ENCODE data around the gene UNK. TPM values are rescaled to one million over a fixed set of nuclear protein-coding genes. Genes with fewer than 3 reads are reported as not detected.
A peak's percentile ranks its signal among the peaks of the same experiment; 100 is the strongest.

UNK gene
- total RNA-seq, 2 experiments from 2014 or later = 24.5 to 33.7 TPM

DNA sequence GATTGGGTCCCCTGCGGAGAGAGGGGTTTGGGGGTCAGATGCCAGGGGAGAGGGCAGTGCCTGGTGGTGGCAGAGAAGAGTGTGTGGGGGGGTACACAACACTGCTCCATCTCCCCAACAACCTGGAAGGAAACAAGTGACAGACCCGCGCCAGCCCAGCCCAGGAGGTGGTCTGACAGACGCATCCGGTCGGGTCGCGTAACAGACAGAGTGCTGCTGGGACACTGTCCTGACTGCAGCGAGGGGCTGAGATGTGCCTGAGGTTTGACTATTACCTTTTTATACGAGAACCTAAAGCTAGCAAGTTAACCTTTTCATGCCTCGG lies 43.4 kb downstream of the UNK start:
- ChIA-PET CTCF (interaction anchor here (0.6 to 4.1 kb wide), 18 partner anchors 8 to 504 kb away, joined by 3 to 22 read pairs (median 6); partner anchors contain the start of genes GALK1, UNC13D and UNK), POLR2A (no interaction called here)
- Mint-ChIP-seq H3K9me3 (ENCODE audit: low read depth) (no peaks in the 10 kb centered on the region), H3K4me1 (peaks cover 18% of the 10 kb centered on the region), H3K4me3 (peak overlapping the region; percentile 53), H3K27me3 (no peaks in the 10 kb centered on the region), H3K27ac (peak overlapping the region; percentile 87), H3K36me3 (ENCODE audit: low read depth) (peaks cover 19% of the 10 kb centered on the region)
- intact Hi-C loops (cut with DNase I, micrococcal nuclease) = loop anchor here in 1 of 2 experiments (5.0 kb wide), 1 partner anchor 41 kb away; no protein-coding TSS in a partner anchor
- peak; percentile 4 for ATAC-seq
- no peak for DNase-seq

DNA sequence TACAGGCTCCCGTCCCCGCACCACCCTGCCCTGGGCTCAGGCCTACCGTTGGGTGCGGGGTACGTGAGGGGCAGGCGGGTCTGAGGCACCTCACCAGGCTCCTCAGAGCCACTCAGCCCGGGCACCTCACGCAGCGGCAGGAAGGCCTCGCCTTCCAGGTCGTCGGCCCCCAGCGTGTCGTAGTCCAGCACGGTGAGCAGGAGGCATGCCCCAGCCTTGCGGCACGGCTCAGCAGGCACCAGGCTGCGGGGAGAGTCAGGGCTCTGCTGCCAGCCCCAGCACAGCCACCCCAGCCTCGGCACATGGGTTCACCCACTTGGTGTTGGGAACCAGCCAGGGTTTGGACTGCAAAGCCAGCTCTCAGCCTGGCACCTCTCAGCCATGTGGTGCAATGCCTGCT lies 44.1 kb downstream of the UNK start:
- H3K27me3 Mint-ChIP-seq = no peaks in the 10 kb centered on the region
- peaks cover 25% of the 10 kb centered on the region for H3K4me1 Mint-ChIP-seq
- intact Hi-C loops (cut with DNase I, micrococcal nuclease) = loop anchor here in 1 of 2 experiments (5.0 kb wide), 1 partner anchor 41 kb away; no protein-coding TSS in a partner anchor
- ATAC-seq = no peak
- ChIA-PET POLR2A (no interaction called here), CTCF (interaction anchor here (0.7 to 4.1 kb wide), 12 partner anchors 8 to 81 kb away, joined by 3 to 22 read pairs (median 6); partner anchors contain the start of genes GALK1, UNC13D and UNK)
- no peaks in the 10 kb centered on the region for H3K9me3 Mint-ChIP-seq (ENCODE audit: low read depth)
- peaks cover 26% of the 10 kb centered on the region for H3K36me3 Mint-ChIP-seq (ENCODE audit: low read depth)
- DNase-seq = no peak
- H3K4me3 Mint-ChIP-seq = no peak overlapping the region
- no peak overlapping the region for H3K27ac Mint-ChIP-seq

DNA sequence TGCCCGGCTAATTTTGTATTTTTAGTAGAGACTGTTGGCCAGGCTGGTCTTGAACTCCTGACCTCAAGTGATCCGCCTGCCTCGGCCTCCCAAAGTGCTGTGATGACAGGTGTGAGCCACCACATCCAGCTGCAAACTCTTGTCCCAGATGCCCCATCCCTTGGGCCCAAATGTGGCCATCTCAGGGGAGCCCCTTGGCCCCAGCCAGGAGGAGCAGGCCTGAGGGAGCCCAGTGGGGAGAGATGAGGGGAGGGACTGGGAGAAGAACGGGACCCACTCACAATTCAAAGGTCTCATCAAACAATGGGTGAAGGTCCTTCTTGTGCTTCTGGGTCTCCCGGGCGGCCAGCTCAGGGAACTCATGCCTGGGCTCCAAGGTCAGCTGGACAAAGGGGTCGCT lies 45.1 kb downstream of the UNK start:
- ATAC-seq = no peak
- POLR2A ChIA-PET = interaction anchor here (0.8 to 1.4 kb wide), 4 partner anchors 44 to 67 kb away, joined by 3 to 5 read pairs (median 4); a partner anchor contains a TSS
- peaks cover 32% of the 10 kb centered on the region for H3K4me1 Mint-ChIP-seq
- H3K9me3 Mint-ChIP-seq (ENCODE audit: low read depth) = no peaks in the 10 kb centered on the region
- DNase-seq = no peak
- no peaks in the 10 kb centered on the region for H3K27me3 Mint-ChIP-seq
- no peak overlapping the region for H3K27ac Mint-ChIP-seq
- H3K36me3 Mint-ChIP-seq (ENCODE audit: low read depth) = peaks cover 34% of the 10 kb centered on the region
- CTCF ChIA-PET = interaction anchor here (0.6 to 1.9 kb wide), 22 partner anchors 8 to 805 kb away, joined by 3 to 9 read pairs (median 4); partner anchors contain the start of genes FBF1, TRIM65, UNC13D and WBP2
- intact Hi-C loops (cut with DNase I, micrococcal nuclease) = loop anchor here in 1 of 2 experiments (5.0 kb wide), 1 partner anchor 42 kb away; no protein-coding TSS in a partner anchor
- no peak overlapping the region for H3K4me3 Mint-ChIP-seq

DNA sequence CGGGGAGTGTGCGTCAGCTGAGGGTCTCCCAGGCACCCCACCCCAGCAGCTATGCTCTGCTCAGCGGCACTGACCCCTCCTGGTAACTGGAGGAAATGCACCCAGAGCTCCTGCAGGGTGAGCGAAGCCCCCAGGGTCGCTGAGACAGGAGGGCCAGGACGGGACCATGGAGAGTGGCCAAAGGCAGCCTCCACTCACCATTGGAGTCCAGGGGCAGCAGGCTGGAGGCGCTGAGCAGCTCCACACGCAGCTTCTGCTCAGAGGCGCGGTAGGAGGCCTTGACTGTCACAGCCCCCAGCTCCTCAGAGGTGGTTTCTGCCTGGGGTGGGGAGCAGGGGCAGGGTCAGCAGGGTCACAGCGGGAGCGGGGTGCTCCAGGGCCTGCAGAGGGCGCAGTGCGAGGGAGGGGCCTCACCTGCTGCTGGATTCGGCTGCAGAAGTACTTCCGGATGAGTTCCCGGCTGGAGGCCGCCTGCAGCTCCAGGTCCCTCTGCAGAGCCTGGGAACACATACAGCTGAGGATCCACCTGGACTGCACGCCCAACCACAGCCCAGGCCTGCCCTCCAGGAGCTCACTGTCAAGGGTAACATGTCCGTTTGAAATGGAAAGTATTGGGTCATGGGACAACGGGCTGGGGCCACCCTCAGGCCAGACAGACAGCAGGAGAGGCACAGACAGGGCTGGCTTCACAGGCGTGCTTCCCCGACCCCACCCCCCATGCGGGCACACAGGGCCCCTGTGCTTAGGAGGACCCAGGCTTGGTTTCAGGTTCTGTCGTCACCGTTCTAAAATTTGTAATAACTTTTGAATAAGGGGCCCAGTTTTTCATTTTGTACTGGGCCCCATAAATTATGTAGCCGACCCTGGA lies 45.8 kb downstream of the UNK start:
- Mint-ChIP-seq H3K9me3 (ENCODE audit: low read depth) (no peaks in the 10 kb centered on the region), H3K27me3 (no peaks in the 10 kb centered on the region), H3K36me3 (ENCODE audit: low read depth) (peaks cover 34% of the 10 kb centered on the region), H3K4me1 (peaks cover 36% of the 10 kb centered on the region), H3K27ac (no peak overlapping the region), H3K4me3 (no peak overlapping the region)
- POLR2A ChIA-PET = interaction anchor here (0.6 to 1.4 kb wide), 5 partner anchors 45 to 112 kb away, joined by 3 to 5 read pairs (median 3); a partner anchor contains a TSS
- CTCF ChIA-PET = interaction anchor here (0.6 to 1.9 kb wide), 22 partner anchors 8 to 805 kb away, joined by 3 to 9 read pairs (median 4); partner anchors contain the start of genes FBF1, TRIM65 and WBP2
- DNase-seq (peak; percentile 59), ATAC-seq (no peak)
- intact Hi-C loops (cut with DNase I, micrococcal nuclease) = no loop called here

DNA sequence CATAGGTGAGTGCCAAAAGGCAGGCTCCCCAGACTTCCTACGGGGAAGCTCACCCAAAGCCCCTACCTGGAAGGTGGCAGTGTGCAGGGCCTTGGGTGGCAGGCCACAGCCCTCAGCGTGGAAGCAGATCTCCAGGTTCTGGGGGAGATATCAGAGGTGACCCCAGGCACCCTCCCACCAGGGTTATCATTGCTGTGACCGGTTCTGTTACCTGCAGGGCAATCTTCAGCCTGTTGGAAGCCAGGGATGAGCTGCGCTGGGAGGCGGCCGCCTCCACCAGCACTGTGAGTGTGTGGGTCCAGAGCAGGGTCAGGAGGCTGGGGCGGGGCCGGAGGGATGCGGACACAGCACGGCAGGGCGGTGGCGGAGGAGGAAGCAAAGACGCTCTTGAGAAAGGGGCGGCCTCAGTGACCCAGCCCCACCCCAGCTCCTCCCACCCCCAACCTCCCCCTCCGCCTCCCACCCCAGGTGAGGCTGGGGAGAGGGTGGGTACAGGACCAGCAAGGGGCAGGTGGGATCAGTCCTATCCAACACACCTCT lies 46.5 kb downstream of the UNK start:
- ATAC-seq = no peak
- H3K27me3 Mint-ChIP-seq = no peaks in the 10 kb centered on the region
- intact Hi-C loops (cut with DNase I, micrococcal nuclease) = no loop called here
- H3K27ac Mint-ChIP-seq = no peak overlapping the region
- ChIA-PET CTCF (interaction anchor here (0.5 to 1.9 kb wide), 7 partner anchors 9 to 78 kb away, joined by 3 to 9 read pairs (median 4); no protein-coding TSS in a partner anchor), POLR2A (interaction anchor here (1.4 kb wide), 1 partner anchor 68 kb away, joined by 3 read pairs; no protein-coding TSS in a partner anchor)
- DNase-seq = no peak
- H3K36me3 Mint-ChIP-seq (ENCODE audit: low read depth) = peaks cover 34% of the 10 kb centered on the region
- H3K4me1 Mint-ChIP-seq = peaks cover 36% of the 10 kb centered on the region
- no peaks in the 10 kb centered on the region for H3K9me3 Mint-ChIP-seq (ENCODE audit: low read depth)
- no peak overlapping the region for H3K4me3 Mint-ChIP-seq

DNA sequence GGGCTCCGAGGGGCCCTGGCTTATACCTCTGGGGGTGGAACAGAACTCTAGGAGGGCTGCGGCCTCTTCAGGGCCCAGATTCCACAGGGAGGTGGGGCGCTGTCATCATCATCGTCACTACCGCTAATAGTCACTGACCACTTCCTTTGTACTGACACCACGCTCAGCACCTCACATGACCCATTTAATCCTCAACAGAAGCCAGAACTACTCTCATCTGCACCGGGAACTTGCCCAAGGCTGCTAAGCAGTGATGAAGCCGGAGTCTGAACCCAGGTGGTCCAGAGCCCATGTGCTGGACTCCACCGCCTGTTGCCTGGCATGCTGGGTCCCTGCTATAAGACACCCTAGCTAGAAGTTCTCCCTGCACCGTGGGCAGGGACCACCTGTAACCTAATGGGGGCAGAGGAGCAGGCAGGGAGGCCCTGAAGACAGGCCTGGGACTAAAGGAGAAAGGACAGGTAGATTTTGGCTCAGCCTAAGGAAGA lies 47.6 kb downstream of the UNK start:
- Mint-ChIP-seq H3K36me3 (ENCODE audit: low read depth) (peaks cover 34% of the 10 kb centered on the region), H3K4me1 (peaks cover 36% of the 10 kb centered on the region)
- peak; percentile 63 for ATAC-seq

DNA sequence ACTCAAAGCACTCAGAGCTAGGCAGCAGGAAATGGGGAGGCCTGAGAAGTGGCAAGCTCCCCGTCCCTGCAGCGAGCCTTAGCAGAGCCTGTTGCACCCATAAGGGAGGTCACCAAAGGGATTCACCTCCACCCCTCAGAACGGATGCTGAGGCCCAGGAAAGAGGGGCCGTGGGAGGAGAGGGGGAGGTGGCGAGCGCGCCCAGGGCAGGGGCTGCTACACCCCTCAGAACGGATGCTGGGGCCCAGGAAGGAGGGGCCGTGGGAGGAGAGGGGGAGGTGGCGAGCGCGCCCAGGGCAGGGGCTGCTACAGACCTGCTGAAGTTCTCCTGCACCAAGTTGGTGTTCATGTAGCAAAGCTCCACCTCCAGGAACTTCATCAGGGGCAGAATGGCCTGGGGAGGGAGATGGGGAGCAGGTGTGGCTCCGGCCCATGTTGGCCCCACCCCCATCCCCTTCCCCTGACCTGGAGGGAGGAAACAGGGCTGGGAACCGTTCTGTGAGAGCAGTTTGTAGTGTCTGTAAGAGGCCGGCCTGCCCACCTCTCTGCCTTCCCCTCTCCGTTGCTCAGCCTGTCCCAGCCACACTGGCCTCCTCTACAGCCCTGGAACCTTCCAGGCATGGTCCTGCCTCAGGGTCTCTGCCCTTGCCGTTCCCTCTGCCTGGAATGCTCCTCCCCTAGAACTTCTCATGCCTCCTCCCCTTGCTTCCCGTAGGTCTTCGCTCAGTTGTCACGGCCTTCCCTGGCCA lies 48.2 kb downstream of the UNK start:
- Mint-ChIP-seq H3K4me1 (peaks cover 33% of the 10 kb centered on the region), H3K27ac (peak overlapping the region; percentile 84), H3K36me3 (ENCODE audit: low read depth) (peaks cover 36% of the 10 kb centered on the region), H3K9me3 (ENCODE audit: low read depth) (no peaks in the 10 kb centered on the region), H3K27me3 (no peaks in the 10 kb centered on the region), H3K4me3 (peak overlapping the region; percentile 61)
- ATAC-seq (peak; percentile 54), DNase-seq (peak; percentile 54)
- intact Hi-C loops (cut with DNase I, micrococcal nuclease) = no loop called here
- ChIA-PET CTCF (interaction anchor here (0.6 to 2.6 kb wide), 8 partner anchors 11 to 85 kb away, joined by 3 to 16 read pairs (median 4); partner anchors contain the start of gene WBP2), POLR2A (interaction anchor here (0.7 to 1.2 kb wide), 3 partner anchors 47 to 58 kb away, joined by 3 to 5 read pairs (median 3); no protein-coding TSS in a partner anchor)

More for the DNA sequence above, 47.6 kb downstream of the UNK start:
- ChIA-PET CTCF (interaction anchor here (0.6 to 1.7 kb wide), 6 partner anchors 11 to 127 kb away, joined by 3 to 7 read pairs (median 4); no protein-coding TSS in a partner anchor), POLR2A (interaction anchor here (0.7 to 1.2 kb wide), 3 partner anchors 46 to 57 kb away, joined by 3 to 5 read pairs (median 3); no protein-coding TSS in a partner anchor)
- DNase-seq = peak; percentile 72
- Mint-ChIP-seq H3K4me3 (peak overlapping the region; percentile 61), H3K27me3 (no peaks in the 10 kb centered on the region), H3K9me3 (ENCODE audit: low read depth) (no peaks in the 10 kb centered on the region), H3K27ac (peak overlapping the region; percentile 84)
- intact Hi-C loops (cut with DNase I, micrococcal nuclease) = no loop called here

DNA sequence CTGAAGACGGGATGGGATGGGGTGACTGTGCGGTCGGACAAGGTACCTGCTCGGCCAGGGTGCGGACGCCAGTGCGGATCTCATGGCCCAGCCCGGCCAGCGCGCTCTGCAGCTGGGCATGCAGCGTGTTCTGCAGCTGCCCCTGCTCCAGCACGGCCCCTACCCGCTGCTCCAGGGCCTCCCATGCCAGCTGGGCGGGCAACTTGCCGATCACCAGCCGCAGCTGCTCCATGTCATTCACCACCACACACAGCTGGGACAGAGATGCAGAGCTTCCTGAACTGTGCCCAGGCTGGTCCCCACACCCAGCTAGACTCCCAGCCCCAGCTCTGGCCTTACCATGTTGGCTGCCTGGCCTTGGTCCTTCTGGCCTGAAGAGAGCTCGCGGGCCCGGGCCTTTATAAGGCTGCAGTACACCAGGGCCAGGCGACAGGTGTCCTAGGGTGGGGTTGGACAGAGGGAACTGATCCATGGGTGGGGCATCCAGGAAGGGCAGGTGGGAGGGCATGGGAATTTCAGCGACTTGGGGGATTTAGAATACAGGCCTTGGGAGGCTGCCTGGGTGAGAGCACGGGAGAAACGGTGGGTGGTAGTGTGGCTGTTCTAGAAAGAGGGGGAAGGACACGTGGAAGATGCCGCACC lies 49.8 kb downstream of the UNK start:
- Mint-ChIP-seq H3K27me3 (no peaks in the 10 kb centered on the region), H3K9me3 (ENCODE audit: low read depth) (no peaks in the 10 kb centered on the region), H3K27ac (no peak overlapping the region), H3K36me3 (ENCODE audit: low read depth) (peaks cover 40% of the 10 kb centered on the region), H3K4me1 (peaks cover 28% of the 10 kb centered on the region), H3K4me3 (no peak overlapping the region)
- DNase-seq (no peak), ATAC-seq (no peak)
- intact Hi-C loops (cut with DNase I, micrococcal nuclease) = no loop called here
- POLR2A ChIA-PET = no interaction called here
- CTCF ChIA-PET = interaction anchor here (0.7 to 2.6 kb wide), 6 partner anchors 11 to 29 kb away, joined by 3 to 16 read pairs (median 4); partner anchors contain the start of gene WBP2

DNA sequence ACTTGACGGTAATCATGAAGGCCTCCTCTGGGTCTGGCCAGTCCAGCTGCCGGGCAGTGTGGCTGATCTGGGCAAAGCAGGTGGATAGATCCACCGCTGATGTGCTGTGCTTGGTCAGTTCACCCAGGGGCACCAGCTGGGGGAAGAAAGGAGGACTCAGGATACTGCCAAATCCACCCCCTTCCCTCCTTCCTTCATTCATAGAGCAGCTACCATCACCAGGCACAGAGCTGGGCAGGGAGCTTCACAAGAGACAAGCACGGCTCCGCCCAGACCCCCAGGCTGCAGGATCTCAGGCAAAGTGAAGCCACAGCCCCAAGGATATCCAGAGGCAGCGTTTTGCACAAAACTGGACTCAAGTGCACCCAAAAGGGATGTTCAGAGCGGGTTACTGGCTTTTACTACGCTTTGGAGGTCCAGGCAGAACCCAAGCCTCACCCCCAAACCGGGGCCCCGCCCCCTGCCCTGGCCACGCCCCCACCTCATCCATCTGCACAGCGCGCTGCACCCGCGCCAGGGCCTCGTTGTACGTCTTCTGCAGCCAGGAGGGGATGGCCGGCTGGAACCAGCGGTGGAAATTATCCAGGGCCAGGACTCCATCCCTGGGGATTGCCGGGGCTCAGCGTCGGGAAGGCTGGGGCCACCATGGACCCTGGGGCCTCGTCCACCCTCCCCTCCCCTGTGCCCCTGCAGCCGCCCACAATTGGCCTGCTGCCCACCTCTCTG lies 50.5 kb downstream of the UNK start:
- CTCF ChIA-PET = interaction anchor here (2.1 to 2.6 kb wide), 2 partner anchors 8 to 11 kb away, joined by 8 to 16 read pairs; no protein-coding TSS in a partner anchor
- POLR2A ChIA-PET = no interaction called here
- no peak overlapping the region for H3K27ac Mint-ChIP-seq
- H3K27me3 Mint-ChIP-seq = no peaks in the 10 kb centered on the region
- H3K36me3 Mint-ChIP-seq (ENCODE audit: low read depth) = peaks cover 39% of the 10 kb centered on the region
- peaks cover 28% of the 10 kb centered on the region for H3K4me1 Mint-ChIP-seq
- no peak for ATAC-seq
- no peaks in the 10 kb centered on the region for H3K9me3 Mint-ChIP-seq (ENCODE audit: low read depth)
- no peak for DNase-seq
- intact Hi-C loops (cut with DNase I, micrococcal nuclease) = no loop called here
- H3K4me3 Mint-ChIP-seq = no peak overlapping the region

DNA sequence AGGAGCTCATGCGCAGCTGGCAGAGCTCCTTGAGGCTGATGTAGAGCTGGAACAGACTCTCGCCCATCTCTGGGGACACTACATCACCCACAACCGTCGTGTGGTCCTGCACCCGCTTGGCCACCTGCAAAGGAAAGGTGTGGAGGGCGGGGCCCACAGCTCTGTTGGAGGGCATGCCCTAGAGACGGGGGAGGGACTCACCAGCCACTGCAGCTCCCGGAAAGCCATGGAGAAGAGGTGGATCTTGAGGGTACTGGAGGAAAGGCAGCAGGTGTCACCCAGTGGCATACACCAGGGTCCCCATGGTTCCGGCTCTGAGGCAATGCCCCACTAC lies 51.0 kb downstream of the UNK start:
- peaks cover 28% of the 10 kb centered on the region for H3K4me1 Mint-ChIP-seq
- ChIA-PET POLR2A (no interaction called here), CTCF (interaction anchor here (2.1 kb wide), 1 partner anchor 9 kb away, joined by 8 read pairs; no protein-coding TSS in a partner anchor)
- H3K4me3 Mint-ChIP-seq = no peak overlapping the region
- no peaks in the 10 kb centered on the region for H3K27me3 Mint-ChIP-seq
- no peak for DNase-seq
- H3K27ac Mint-ChIP-seq = no peak overlapping the region
- intact Hi-C loops (cut with DNase I, micrococcal nuclease) = no loop called here
- peaks cover 33% of the 10 kb centered on the region for H3K36me3 Mint-ChIP-seq (ENCODE audit: low read depth)
- no peaks in the 10 kb centered on the region for H3K9me3 Mint-ChIP-seq (ENCODE audit: low read depth)
- ATAC-seq = no peak

Measured in activated CD4-positive, alpha-beta T cell treated with anti-CD3 and anti-CD28 coated beads for 36 hours (primary cell).